Fibroblast of the aortic adventitia (primary cell): Measurements from ENCODE around the gene COPB2. TPM values are rescaled to one million over a fixed set of nuclear protein-coding genes. Genes with fewer than 3 reads are reported as not detected.

ENCODE experiments used
- DNase-seq: peaks from one replicate; pipeline ENCODE4 v3.0.0-alpha.2; 2010; ENCODE audit warnings: low read depth
- H3K4me3 ChIP-seq: 2 replicates; pipeline ENCODE4 v1.5.1; 2011; ENCODE audit warnings: low read depth, mild to moderate bottlenecking, control low read depth, low read length, moderate library complexity
- total RNA-seq: library from RNA; depleted of rRNA; stranded (reverse); fragments of >200 nt; gene quantifications from 2 replicates; pipeline ENCODE4 v1.2.3, GENCODE V29; 2012; ENCODE audit warnings: low replicate concordance
- TF ChIP-seq, protein P1 (sequence below): IDR thresholded peaks from 2 replicates; pipeline ENCODE4 v1.5.1; 2011; ENCODE audit warnings: mild to moderate bottlenecking, low read length, control low read depth, inconsistent platforms; ENCODE audit not compliant: insufficient read depth

COPB2 gene
- total RNA-seq, 1 donor, result 173 TPM

DNA sequence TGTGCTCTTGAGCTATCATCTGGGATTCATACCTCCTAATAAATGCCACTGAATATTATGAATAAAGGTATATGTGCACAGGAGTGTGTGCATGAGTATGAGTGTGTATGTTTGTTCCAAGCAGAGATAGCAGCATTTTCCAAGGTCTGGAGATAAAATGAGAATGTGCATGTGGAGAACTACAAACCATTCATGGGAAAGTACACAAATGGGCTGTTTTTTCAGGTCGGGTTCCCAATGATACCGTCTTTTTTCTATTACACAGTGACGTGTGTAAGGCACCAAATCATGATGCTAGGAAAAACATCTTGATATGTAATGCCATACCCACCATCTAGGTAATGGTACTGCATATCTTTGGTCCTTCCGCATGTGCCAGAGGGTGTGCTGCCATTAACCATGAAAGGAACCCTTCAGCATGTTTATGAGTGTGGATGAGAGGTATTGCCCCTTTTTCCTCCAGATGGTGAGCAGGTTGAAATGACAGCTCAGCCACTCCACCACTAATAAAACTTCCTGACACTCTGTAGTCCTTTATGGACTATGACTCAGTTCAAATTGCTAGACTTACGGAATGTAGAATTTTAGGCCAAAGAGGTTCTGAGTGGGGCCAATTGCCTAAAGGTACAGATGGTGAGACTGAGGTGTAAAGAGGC lies 36.4 kb upstream of the COPB2 start:
- no peak for DNase-seq
- no peak overlapping the region for H3K4me3 ChIP-seq
- TF ChIP-seq, protein P1, sequence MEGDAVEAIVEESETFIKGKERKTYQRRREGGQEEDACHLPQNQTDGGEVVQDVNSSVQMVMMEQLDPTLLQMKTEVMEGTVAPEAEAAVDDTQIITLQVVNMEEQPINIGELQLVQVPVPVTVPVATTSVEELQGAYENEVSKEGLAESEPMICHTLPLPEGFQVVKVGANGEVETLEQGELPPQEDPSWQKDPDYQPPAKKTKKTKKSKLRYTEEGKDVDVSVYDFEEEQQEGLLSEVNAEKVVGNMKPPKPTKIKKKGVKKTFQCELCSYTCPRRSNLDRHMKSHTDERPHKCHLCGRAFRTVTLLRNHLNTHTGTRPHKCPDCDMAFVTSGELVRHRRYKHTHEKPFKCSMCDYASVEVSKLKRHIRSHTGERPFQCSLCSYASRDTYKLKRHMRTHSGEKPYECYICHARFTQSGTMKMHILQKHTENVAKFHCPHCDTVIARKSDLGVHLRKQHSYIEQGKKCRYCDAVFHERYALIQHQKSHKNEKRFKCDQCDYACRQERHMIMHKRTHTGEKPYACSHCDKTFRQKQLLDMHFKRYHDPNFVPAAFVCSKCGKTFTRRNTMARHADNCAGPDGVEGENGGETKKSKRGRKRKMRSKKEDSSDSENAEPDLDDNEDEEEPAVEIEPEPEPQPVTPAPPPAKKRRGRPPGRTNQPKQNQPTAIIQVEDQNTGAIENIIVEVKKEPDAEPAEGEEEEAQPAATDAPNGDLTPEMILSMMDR, result no peak

DNA sequence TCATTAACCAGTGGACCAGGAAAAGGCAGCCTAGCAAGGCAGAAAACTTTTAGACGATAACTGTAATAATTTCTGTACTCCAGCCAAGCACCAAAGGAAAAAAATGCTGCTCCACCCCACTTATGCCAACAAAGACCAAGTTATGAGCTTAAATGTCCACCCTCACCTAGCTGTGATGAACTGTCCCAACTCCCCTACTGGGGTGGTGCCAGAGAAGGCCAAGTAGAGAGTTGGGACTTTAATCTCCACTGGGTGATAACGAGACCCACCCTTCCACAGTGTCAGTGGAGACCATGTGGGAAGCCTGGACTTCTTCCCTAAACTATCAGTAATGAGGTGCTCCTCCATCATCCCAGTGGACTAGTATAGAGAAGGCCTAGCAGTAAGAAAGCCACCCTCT lies 33.8 kb upstream of the COPB2 start:
- TF ChIP-seq, protein P1, result no peak
- no peak for DNase-seq
- no peak overlapping the region for H3K4me3 ChIP-seq

DNA sequence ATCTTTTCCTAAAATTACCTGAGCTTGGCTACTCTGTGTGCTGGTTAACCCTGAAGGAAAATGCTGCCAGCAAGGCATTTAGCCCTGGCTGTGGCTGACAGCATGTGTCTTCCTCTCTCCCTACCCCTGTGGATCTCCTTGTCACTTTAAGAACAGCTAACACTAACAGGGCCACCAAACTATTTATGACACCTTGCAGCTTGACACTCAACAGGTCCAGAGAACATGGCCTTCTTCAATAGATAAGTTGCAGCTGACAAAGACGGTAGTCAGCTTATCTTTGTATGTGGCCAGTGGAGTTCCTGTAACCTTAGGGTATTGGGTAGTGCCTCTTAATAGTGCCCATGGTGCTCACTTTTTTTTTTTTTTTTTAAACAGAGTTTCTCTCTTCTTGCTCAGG lies 32.0 kb upstream of the COPB2 start:
- TF ChIP-seq, protein P1, result no peak
- DNase-seq, result no peak
- H3K4me3 ChIP-seq, result no peak overlapping the region

DNA sequence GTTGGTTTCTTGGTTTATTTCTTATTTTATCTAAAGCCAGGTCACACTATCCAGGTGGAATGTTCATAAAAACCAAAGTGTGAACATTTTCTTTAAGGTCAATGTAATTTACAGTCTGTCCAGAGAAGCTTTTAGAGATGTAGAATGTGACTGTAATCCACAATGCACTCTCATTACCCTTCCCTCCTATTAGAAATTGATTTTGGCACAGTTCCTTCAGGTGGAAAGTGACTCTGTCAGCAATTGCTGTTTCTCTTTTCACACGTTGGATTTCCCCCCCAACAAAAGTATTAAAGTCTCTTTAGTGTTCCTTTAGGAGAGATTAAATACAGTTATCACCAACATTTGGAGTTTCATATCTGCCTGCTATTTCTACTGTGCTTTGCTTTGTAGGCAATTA lies 31.6 kb upstream of the COPB2 start:
- DNase-seq, result no peak
- H3K4me3 ChIP-seq, result no peak overlapping the region
- TF ChIP-seq, protein P1, result no peak

DNA sequence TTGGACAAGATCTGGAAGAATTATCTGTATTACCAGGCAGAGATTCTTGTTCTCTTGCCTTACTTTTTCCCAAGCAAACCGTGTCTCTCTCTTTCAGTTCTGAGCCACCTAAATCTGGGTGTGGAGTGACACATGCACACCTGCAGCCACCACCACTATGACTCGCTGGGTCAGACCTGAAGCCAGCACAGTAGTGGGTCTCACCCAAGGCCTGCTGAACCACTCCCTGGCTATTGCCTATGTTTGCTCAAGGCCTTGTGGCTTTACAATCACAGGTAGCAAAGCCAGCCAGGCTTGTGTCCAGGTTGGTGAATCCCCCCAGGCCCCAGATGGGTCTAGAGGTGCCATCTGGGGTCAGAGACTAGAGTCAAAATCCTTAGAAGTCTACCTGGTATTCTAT lies 28.7 kb upstream of the COPB2 start:
- H3K4me3 ChIP-seq, result no peak overlapping the region
- DNase-seq, result no peak

DNA sequence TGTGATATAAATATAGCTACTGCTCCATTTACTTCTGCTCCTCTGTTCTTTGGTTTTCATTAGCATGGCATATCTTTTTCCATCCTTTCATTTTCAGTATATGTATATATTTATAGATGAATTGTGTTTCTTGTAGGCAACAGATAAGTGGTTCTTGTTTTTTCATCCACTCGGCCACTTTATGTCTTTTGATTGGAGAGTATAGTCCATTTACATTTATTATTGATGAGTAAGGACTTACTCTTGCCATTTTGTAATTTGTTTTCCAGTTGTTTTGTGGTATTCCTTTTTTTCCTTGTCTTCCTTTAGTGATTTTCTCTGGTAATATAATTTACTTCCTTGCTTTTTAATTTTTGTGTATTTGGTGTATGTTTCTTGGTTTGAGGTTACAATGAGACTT lies 26.8 kb upstream of the COPB2 start:
- TF ChIP-seq, protein P1, result no peak
- no peak overlapping the region for H3K4me3 ChIP-seq
- DNase-seq, result no peak

More for the DNA sequence above, 28.7 kb upstream of the COPB2 start:
- TF ChIP-seq, protein P1, result no peak
